CD4-positive, alpha-beta T cell (primary cell): ENCODE data around the gene EIF2D. TPM values are rescaled to one million over a fixed set of nuclear protein-coding genes. Genes with fewer than 3 reads are reported as not detected.
A peak's percentile ranks its signal among the peaks of the same experiment; 100 is the strongest.

Source experiments
- ATAC-seq: fragments of 200-7000 bp; cut with Tn5 transposase; one replicate; pipeline ENCODE4 v1.10.0; 2022; ENCODE audit warnings: mild to moderate bottlenecking; ENCODE audit not compliant: poor library complexity
- CTCF ChIA-PET: fragments of 350-600 bp; sonication (Branson Sonifier 250); formaldehyde crosslinking; loops from one replicate; lab custom pipeline; 2021; ENCODE audit warnings: antibody characterized with exemption, inconsistent platforms; lab: Charles Lee
- POLR2A ChIA-PET: fragments of 350-600 bp; sonication (Branson Sonifier 250); formaldehyde crosslinking; loops from one replicate; lab custom pipeline; 2021; ENCODE audit warnings: antibody characterized with exemption, inconsistent platforms; lab: Charles Lee
- DNase-seq, 14 experiments: peaks; one replicate each; pipeline ENCODE4 v3.0.0-alpha.2; 2013 to 2020; ENCODE audit warnings: mixed read lengths in 2 of 14
- H3K27ac ChIP-seq, 2 donors: one replicate each; pipeline versions ENCODE4 v1.5.1 to v1.7.0; 2013; ENCODE audit warnings: low read length in 2 of 2, low read depth in 1 of 2, mild to moderate bottlenecking in 1 of 2
- H3K27me3 ChIP-seq, 2 experiments: 1 replicate in 1 of 2; 2 replicates in 1 of 2; pipeline versions ENCODE4 v1.6.1 to v1.7.0; 2013; ENCODE audit warnings: low read length in 2 of 2, control low read depth in 1 of 2, mild to moderate bottlenecking in 1 of 2, moderate library complexity in 1 of 2; ENCODE audit not compliant: insufficient read depth in 2 of 2, control insufficient read depth in 1 of 2
- H3K36me3 ChIP-seq: one replicate; pipeline ENCODE4 v1.6.1; 2013; ENCODE audit warnings: low read length, control low read depth; ENCODE audit not compliant: insufficient read depth
- H3K4me1 ChIP-seq: one replicate; pipeline ENCODE4 v1.6.1; 2013; ENCODE audit warnings: low read length, control low read depth; ENCODE audit not compliant: insufficient read depth
- H3K4me3 ChIP-seq: one replicate; pipeline ENCODE4 v1.5.1; 2013; ENCODE audit warnings: mild to moderate bottlenecking, low read length, moderate library complexity
- H3K9me3 ChIP-seq, 2 experiments: 1 replicate in 1 of 2; 2 replicates in 1 of 2; pipeline versions ENCODE4 v1.6.1 to v1.7.0; 2013; ENCODE audit warnings: low read length in 2 of 2, mild to moderate bottlenecking in 2 of 2, control low read depth in 1 of 2, moderate library complexity in 1 of 2; ENCODE audit not compliant: control insufficient read depth in 1 of 2, insufficient read depth in 1 of 2
- H3K27ac Mint-ChIP-seq: one replicate; pipeline ENCODE4 v1.8.0; 2020; ENCODE audit warnings: mixed read lengths
- H3K27me3 Mint-ChIP-seq: one replicate; pipeline ENCODE4 v1.8.0; 2021; ENCODE audit warnings: mixed read lengths
- H3K36me3 Mint-ChIP-seq: one replicate; pipeline ENCODE4 v1.8.0; 2021; ENCODE audit warnings: low read depth, mixed read lengths
- H3K4me1 Mint-ChIP-seq: one replicate; pipeline ENCODE4 v1.8.0; 2021; ENCODE audit warnings: low read depth, mixed read lengths
- H3K4me3 Mint-ChIP-seq: one replicate; pipeline ENCODE4 v1.8.0; 2020; ENCODE audit warnings: mild to moderate bottlenecking, mixed read lengths
- H3K9me3 Mint-ChIP-seq: one replicate; pipeline ENCODE4 v1.8.0; 2020; ENCODE audit warnings: mixed read lengths
- intact Hi-C, 2 experiments: fragments of 100-400 bp; cut with DNase I in 1 of 2; cut with micrococcal nuclease in 1 of 2; formaldehyde crosslinking; loops; one replicate each; pipeline versions ENCODE4 v1.15.1 to v1.9.0; 2023 to 2025; cut with DNase I, micrococcal nuclease
- total RNA-seq, 174 experiments: library from RNA in 2 of 174; stranded (reverse) in 2 of 174; gene quantifications; one replicate each; pipeline ENCODE4 v1.2.3 and lab custom pipeline; 2021 to 2026
- TF ChIP-seq, protein P1 (sequence below): fragments of 200-600 bp; IDR thresholded peaks from one replicate; pipeline ENCODE4 v1.8.0; 2022; ENCODE audit warnings: antibody characterized with exemption, mild to moderate bottlenecking

The EIF2D gene
- total RNA-seq, 2 experiments from 2014 or later, result 48.9 to 51.6 TPM

DNA sequence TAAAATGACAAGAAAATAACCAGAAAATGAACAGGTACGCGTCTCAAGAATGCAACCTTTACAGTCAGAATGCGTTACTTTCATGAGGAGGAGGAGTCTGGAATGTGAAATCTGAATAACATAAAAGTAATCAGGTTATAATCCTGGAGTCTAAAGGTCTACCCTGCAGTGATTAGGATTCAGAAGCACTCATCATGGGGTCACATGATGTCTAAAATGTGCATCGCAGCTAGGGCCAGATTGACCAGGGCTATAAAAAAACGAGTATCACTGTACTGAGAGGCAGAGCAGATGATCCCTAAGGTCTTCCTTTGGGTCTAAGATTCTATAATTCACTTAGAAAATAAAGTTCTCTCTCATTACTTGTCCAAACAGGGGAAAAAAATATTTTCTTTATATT, 7.4 kb downstream of the EIF2D start:
- intact Hi-C loops, result loop anchor here in 1 of 2 experiments (5.0 kb wide), 1 partner anchor 377 kb away; no protein-coding TSS in a partner anchor
- peaks cover 5% of the 10 kb centered on the region for H3K4me1 Mint-ChIP-seq
- H3K36me3 Mint-ChIP-seq, result peaks cover 89% of the 10 kb centered on the region
- no peaks in the 10 kb centered on the region for H3K9me3 Mint-ChIP-seq
- Histone ChIP-seq H3K9me3 (no peaks in the 10 kb centered on the region), H3K4me3 (no peak overlapping the region), H3K27ac (no peak overlapping the region), H3K36me3 (peaks cover 84% of the 10 kb centered on the region), H3K4me1 (no peaks in the 10 kb centered on the region), H3K27me3 (no peaks in the 10 kb centered on the region)
- TF ChIP-seq, protein P1, sequence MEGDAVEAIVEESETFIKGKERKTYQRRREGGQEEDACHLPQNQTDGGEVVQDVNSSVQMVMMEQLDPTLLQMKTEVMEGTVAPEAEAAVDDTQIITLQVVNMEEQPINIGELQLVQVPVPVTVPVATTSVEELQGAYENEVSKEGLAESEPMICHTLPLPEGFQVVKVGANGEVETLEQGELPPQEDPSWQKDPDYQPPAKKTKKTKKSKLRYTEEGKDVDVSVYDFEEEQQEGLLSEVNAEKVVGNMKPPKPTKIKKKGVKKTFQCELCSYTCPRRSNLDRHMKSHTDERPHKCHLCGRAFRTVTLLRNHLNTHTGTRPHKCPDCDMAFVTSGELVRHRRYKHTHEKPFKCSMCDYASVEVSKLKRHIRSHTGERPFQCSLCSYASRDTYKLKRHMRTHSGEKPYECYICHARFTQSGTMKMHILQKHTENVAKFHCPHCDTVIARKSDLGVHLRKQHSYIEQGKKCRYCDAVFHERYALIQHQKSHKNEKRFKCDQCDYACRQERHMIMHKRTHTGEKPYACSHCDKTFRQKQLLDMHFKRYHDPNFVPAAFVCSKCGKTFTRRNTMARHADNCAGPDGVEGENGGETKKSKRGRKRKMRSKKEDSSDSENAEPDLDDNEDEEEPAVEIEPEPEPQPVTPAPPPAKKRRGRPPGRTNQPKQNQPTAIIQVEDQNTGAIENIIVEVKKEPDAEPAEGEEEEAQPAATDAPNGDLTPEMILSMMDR, result no peak
- no peak for ATAC-seq
- DNase-seq, result no peak
- no peaks in the 10 kb centered on the region for H3K27me3 Mint-ChIP-seq
- no peak overlapping the region for H3K27ac Mint-ChIP-seq
- CTCF ChIA-PET, result no interaction called here
- POLR2A ChIA-PET, result no interaction called here
- no peak overlapping the region for H3K4me3 Mint-ChIP-seq

DNA sequence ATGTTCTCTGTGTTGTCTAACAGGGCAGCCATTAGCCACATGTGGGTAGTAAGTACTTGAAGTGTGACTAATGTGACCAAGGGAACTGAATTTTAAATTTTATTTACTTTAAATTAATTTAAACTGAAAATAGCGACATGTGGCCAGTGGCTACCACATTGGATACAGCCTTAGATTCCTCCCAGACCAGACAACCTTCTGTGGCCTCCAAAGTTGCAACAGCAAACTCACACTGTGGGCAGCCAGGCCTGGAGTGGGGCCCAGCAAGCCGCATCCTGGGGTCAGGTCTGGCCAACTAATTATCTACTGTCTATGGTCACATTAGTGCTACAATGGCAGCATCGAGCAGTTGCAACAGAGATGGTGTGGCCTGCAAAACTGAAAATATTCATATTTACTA, 11.7 kb downstream of the EIF2D start:
- H3K27ac ChIP-seq, result no peak overlapping the region
- ATAC-seq (no peak), DNase-seq (no peak)
- H3K4me3 ChIP-seq, result no peak overlapping the region
- H3K9me3 ChIP-seq, result no peaks in the 10 kb centered on the region
- POLR2A ChIA-PET, result no interaction called here
- no peaks in the 10 kb centered on the region for H3K4me1 ChIP-seq
- intact Hi-C loops, result no loop called here
- no peaks in the 10 kb centered on the region for H3K27me3 ChIP-seq
- peaks cover 94% of the 10 kb centered on the region for H3K36me3 ChIP-seq
- no peaks in the 10 kb centered on the region for H3K9me3 Mint-ChIP-seq
- no peaks in the 10 kb centered on the region for H3K4me1 Mint-ChIP-seq
- H3K27ac Mint-ChIP-seq, result no peak overlapping the region
- CTCF ChIA-PET, result interaction anchor here (2.3 kb wide), 1 partner anchor 12 kb away, joined by 10 read pairs; the partner anchor contains the start of gene EIF2D
- no peaks in the 10 kb centered on the region for H3K27me3 Mint-ChIP-seq
- H3K36me3 Mint-ChIP-seq, result peaks cover 88% of the 10 kb centered on the region
- TF ChIP-seq, protein P1, result no peak
- H3K4me3 Mint-ChIP-seq, result no peak overlapping the region

DNA sequence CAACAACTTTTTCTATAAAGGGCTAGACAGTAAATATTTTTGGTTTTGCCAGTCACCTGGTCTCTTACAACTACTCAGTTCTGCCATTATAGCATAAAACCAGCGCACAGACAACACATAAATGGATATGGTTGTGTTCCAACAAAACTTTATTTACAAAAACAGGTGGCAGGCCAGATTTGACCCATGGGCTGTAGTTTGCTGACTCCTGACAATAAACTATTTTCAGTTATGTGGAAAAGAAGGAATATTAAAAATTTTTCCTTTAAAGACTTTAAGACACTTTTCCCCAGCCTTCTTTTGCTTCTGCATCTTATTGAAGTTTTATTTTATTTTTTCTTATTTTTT, 16.0 kb downstream of the EIF2D start:
- H3K9me3 ChIP-seq, result no peaks in the 10 kb centered on the region
- TF ChIP-seq, protein P1, result no peak
- H3K36me3 ChIP-seq, result peaks cover 95% of the 10 kb centered on the region
- no peak overlapping the region for H3K27ac ChIP-seq
- ChIA-PET CTCF (interaction anchor here (1.7 to 2.2 kb wide), 2 partner anchors 16 to 51 kb away, joined by 5 to 6 read pairs; partner anchors contain the start of gene EIF2D), POLR2A (no interaction called here)
- H3K4me3 ChIP-seq, result no peak overlapping the region
- no peaks in the 10 kb centered on the region for H3K27me3 Mint-ChIP-seq
- H3K36me3 Mint-ChIP-seq, result peaks cover 89% of the 10 kb centered on the region
- no peaks in the 10 kb centered on the region for H3K9me3 Mint-ChIP-seq
- peak overlapping the region; percentile 30 for H3K27ac Mint-ChIP-seq
- ATAC-seq, result no peak
- DNase-seq, result no peak
- peaks cover 6% of the 10 kb centered on the region for H3K4me1 Mint-ChIP-seq
- intact Hi-C loops, result no loop called here
- peaks cover 7% of the 10 kb centered on the region for H3K4me1 ChIP-seq
- no peaks in the 10 kb centered on the region for H3K27me3 ChIP-seq
- no peak overlapping the region for H3K4me3 Mint-ChIP-seq
